ENCODE measurements around the gene BCL6.
A peak's percentile ranks its signal among the peaks of the same experiment; 100 is the strongest.

Gene BCL6

GRCh38 chr3:187717572-187717971, 27.7 kb downstream of the BCL6 start:
- Histone ChIP-seq H3K36me3 (ENCODE audit: control insufficient read depth, insufficient read depth, low read length) (peaks cover 7% of the 10 kb centered on the region), H3K4me1 (ENCODE audit: control insufficient read depth, insufficient read depth, low read length, poor library complexity, severe bottlenecking) (peaks cover 6% of the 10 kb centered on the region), H3K27me3 (replicated peaks; ENCODE audit: control insufficient read depth, insufficient read depth, low read length, poor library complexity, severe bottlenecking) (no peaks in the 10 kb centered on the region), H3K9me3 (ENCODE audit: control insufficient read depth, low read length) (no peaks in the 10 kb centered on the region), H3K4me3 (ENCODE audit: insufficient read depth, low read depth, low read length, poor library complexity, severe bottlenecking) (no peak overlapping the region), H3K27ac (ENCODE audit: insufficient read depth, low read length, poor library complexity, severe bottlenecking) (no peak overlapping the region)
- DNase-seq = no peak

GRCh38 chr3:187714404-187714979, 30.8 kb downstream of the BCL6 start:
- no peaks in the 10 kb centered on the region for H3K27me3 ChIP-seq (replicated peaks; ENCODE audit: control insufficient read depth, insufficient read depth, low read length, poor library complexity, severe bottlenecking)
- H3K4me1 ChIP-seq (ENCODE audit: control insufficient read depth, insufficient read depth, low read length, poor library complexity, severe bottlenecking) = peaks cover 6% of the 10 kb centered on the region
- no peak overlapping the region for H3K4me3 ChIP-seq (ENCODE audit: insufficient read depth, low read depth, low read length, poor library complexity, severe bottlenecking)
- H3K9me3 ChIP-seq (ENCODE audit: control insufficient read depth, low read length) = no peaks in the 10 kb centered on the region
- no peaks in the 10 kb centered on the region for H3K36me3 ChIP-seq (ENCODE audit: control insufficient read depth, insufficient read depth, low read length)
- peak; percentile 43 to 63 (median 46) for DNase-seq
- no peak overlapping the region for H3K27ac ChIP-seq (ENCODE audit: insufficient read depth, low read length, poor library complexity, severe bottlenecking)

- Histone ChIP-seq H3K9me3 (ENCODE audit: control insufficient read depth, low read length) (no peaks in the 10 kb centered on the region), H3K27me3 (replicated peaks; ENCODE audit: control insufficient read depth, insufficient read depth, low read length, poor library complexity, severe bottlenecking) (no peaks in the 10 kb centered on the region), H3K36me3 (ENCODE audit: control insufficient read depth, insufficient read depth, low read length) (no peaks in the 10 kb centered on the region), H3K4me3 (ENCODE audit: insufficient read depth, low read depth, low read length, poor library complexity, severe bottlenecking) (no peak overlapping the region), H3K27ac (ENCODE audit: insufficient read depth, low read length, poor library complexity, severe bottlenecking) (no peak overlapping the region), H3K4me1 (ENCODE audit: control insufficient read depth, insufficient read depth, low read length, poor library complexity, severe bottlenecking) (peaks cover 6% of the 10 kb centered on the region)
- DNase-seq = peak in 1 of 3 donors; percentile 24
Measured at GRCh38 chr3:187713504-187713903, 31.8 kb downstream of the BCL6 start.

- Histone ChIP-seq H3K36me3 (ENCODE audit: control insufficient read depth, insufficient read depth, low read length) (no peaks in the 10 kb centered on the region), H3K4me3 (ENCODE audit: insufficient read depth, low read depth, low read length, poor library complexity, severe bottlenecking) (no peak overlapping the region), H3K27me3 (replicated peaks; ENCODE audit: control insufficient read depth, insufficient read depth, low read length, poor library complexity, severe bottlenecking) (no peaks in the 10 kb centered on the region), H3K4me1 (ENCODE audit: control insufficient read depth, insufficient read depth, low read length, poor library complexity, severe bottlenecking) (peaks cover 6% of the 10 kb centered on the region), H3K27ac (ENCODE audit: insufficient read depth, low read length, poor library complexity, severe bottlenecking) (no peak overlapping the region), H3K9me3 (ENCODE audit: control insufficient read depth, low read length) (no peaks in the 10 kb centered on the region)
- DNase-seq = no peak
Measured at GRCh38 chr3:187709155-187709554, 36.1 kb downstream of the BCL6 start.

GRCh38 chr3:187708696-187709095, 36.6 kb downstream of the BCL6 start:
- Histone ChIP-seq H3K27ac (ENCODE audit: insufficient read depth, low read length, poor library complexity, severe bottlenecking) (no peak overlapping the region), H3K27me3 (replicated peaks; ENCODE audit: control insufficient read depth, insufficient read depth, low read length, poor library complexity, severe bottlenecking) (no peaks in the 10 kb centered on the region), H3K4me1 (ENCODE audit: control insufficient read depth, insufficient read depth, low read length, poor library complexity, severe bottlenecking) (peaks cover 1% of the 10 kb centered on the region), H3K9me3 (ENCODE audit: control insufficient read depth, low read length) (no peaks in the 10 kb centered on the region), H3K4me3 (ENCODE audit: insufficient read depth, low read depth, low read length, poor library complexity, severe bottlenecking) (no peak overlapping the region), H3K36me3 (ENCODE audit: control insufficient read depth, insufficient read depth, low read length) (no peaks in the 10 kb centered on the region)
- no peak for DNase-seq

GRCh38 chr3:187706971-187707370, 38.3 kb downstream of the BCL6 start:
- Histone ChIP-seq H3K27me3 (replicated peaks; ENCODE audit: control insufficient read depth, insufficient read depth, low read length, poor library complexity, severe bottlenecking) (no peaks in the 10 kb centered on the region), H3K36me3 (ENCODE audit: control insufficient read depth, insufficient read depth, low read length) (no peaks in the 10 kb centered on the region), H3K4me3 (ENCODE audit: insufficient read depth, low read depth, low read length, poor library complexity, severe bottlenecking) (no peak overlapping the region), H3K4me1 (ENCODE audit: control insufficient read depth, insufficient read depth, low read length, poor library complexity, severe bottlenecking) (no peaks in the 10 kb centered on the region), H3K27ac (ENCODE audit: insufficient read depth, low read length, poor library complexity, severe bottlenecking) (no peak overlapping the region), H3K9me3 (ENCODE audit: control insufficient read depth, low read length) (no peaks in the 10 kb centered on the region)
- no peak for DNase-seq

GRCh38 chr3:187705164-187705563, 40.1 kb downstream of the BCL6 start:
- Histone ChIP-seq H3K4me1 (ENCODE audit: control insufficient read depth, insufficient read depth, low read length, poor library complexity, severe bottlenecking) (no peaks in the 10 kb centered on the region), H3K9me3 (ENCODE audit: control insufficient read depth, low read length) (no peaks in the 10 kb centered on the region), H3K27me3 (replicated peaks; ENCODE audit: control insufficient read depth, insufficient read depth, low read length, poor library complexity, severe bottlenecking) (no peaks in the 10 kb centered on the region), H3K27ac (ENCODE audit: insufficient read depth, low read length, poor library complexity, severe bottlenecking) (no peak overlapping the region), H3K36me3 (ENCODE audit: control insufficient read depth, insufficient read depth, low read length) (no peaks in the 10 kb centered on the region), H3K4me3 (ENCODE audit: insufficient read depth, low read depth, low read length, poor library complexity, severe bottlenecking) (no peak overlapping the region)
- no peak for DNase-seq

- Histone ChIP-seq H3K4me3 (ENCODE audit: insufficient read depth, low read depth, low read length, poor library complexity, severe bottlenecking) (no peak within 1 kb of the TSS), H3K27ac (ENCODE audit: insufficient read depth, low read length, poor library complexity, severe bottlenecking) (no peak within 1 kb of the TSS), H3K4me1 (ENCODE audit: control insufficient read depth, insufficient read depth, low read length, poor library complexity, severe bottlenecking) (no peaks in the 10 kb centered on the region), H3K27me3 (replicated peaks; ENCODE audit: control insufficient read depth, insufficient read depth, low read length, poor library complexity, severe bottlenecking) (no peaks in the 10 kb centered on the region), H3K9me3 (ENCODE audit: control insufficient read depth, low read length) (no peaks in the 10 kb centered on the region), H3K36me3 (ENCODE audit: control insufficient read depth, insufficient read depth, low read length) (no peaks in the 10 kb centered on the region)
- no peak for DNase-seq
Measured at GRCh38 chr3:187702507-187703033, 42.7 kb downstream of the BCL6 start, which contains the start of gene RTP2. TSS of gene RTP2 (minus strand) at chr3:187702557. CDS start at chr3:187702128, 429 bp downstream.

GRCh38 chr3:187700249-187700648, 45.0 kb downstream of the BCL6 start:
- no peaks in the 10 kb centered on the region for H3K9me3 ChIP-seq (ENCODE audit: control insufficient read depth, low read length)
- H3K36me3 ChIP-seq (ENCODE audit: control insufficient read depth, insufficient read depth, low read length) = no peaks in the 10 kb centered on the region
- no peak overlapping the region for H3K4me3 ChIP-seq (ENCODE audit: insufficient read depth, low read depth, low read length, poor library complexity, severe bottlenecking)
- H3K27me3 ChIP-seq (replicated peaks; ENCODE audit: control insufficient read depth, insufficient read depth, low read length, poor library complexity, severe bottlenecking) = no peaks in the 10 kb centered on the region
- no peaks in the 10 kb centered on the region for H3K4me1 ChIP-seq (ENCODE audit: control insufficient read depth, insufficient read depth, low read length, poor library complexity, severe bottlenecking)
- no peak overlapping the region for H3K27ac ChIP-seq (ENCODE audit: insufficient read depth, low read length, poor library complexity, severe bottlenecking)
- DNase-seq = no peak

GRCh38 chr3:187698499-187699399, 46.5 kb downstream of the BCL6 start:
- Histone ChIP-seq H3K27ac (ENCODE audit: insufficient read depth, low read length, poor library complexity, severe bottlenecking) (no peak overlapping the region), H3K27me3 (replicated peaks; ENCODE audit: control insufficient read depth, insufficient read depth, low read length, poor library complexity, severe bottlenecking) (no peaks in the 10 kb centered on the region), H3K9me3 (ENCODE audit: control insufficient read depth, low read length) (no peaks in the 10 kb centered on the region), H3K36me3 (ENCODE audit: control insufficient read depth, insufficient read depth, low read length) (no peaks in the 10 kb centered on the region), H3K4me3 (ENCODE audit: insufficient read depth, low read depth, low read length, poor library complexity, severe bottlenecking) (no peak overlapping the region), H3K4me1 (ENCODE audit: control insufficient read depth, insufficient read depth, low read length, poor library complexity, severe bottlenecking) (no peaks in the 10 kb centered on the region)
- DNase-seq = no peak

All from effector memory CD4-positive, alpha-beta T cell (primary cell).